Activated T-helper 1 cell treated with anti-CD3 and anti-CD28 coated beads, Interleukin-12 subunit alpha, Interleukin-12 subunit beta, Interleukin-2, Interleukin-4 antibody, amounts not matched to agents 30 ng/mL and 10 ng/mL and 1 ng/mL, durations not matched to agents 14 hours and 24 hours and 36 hours (primary cell): Measurements from ENCODE around the gene CD48. TPM values are rescaled to one million over a fixed set of nuclear protein-coding genes. Genes with fewer than 3 reads are reported as not detected.
A peak's percentile ranks its signal among the peaks of the same experiment; 100 is the strongest.
"Not testable (repeated sequence)": the region's sequence is repeated elsewhere in the genome, so short reads cannot be mapped to it uniquely, and the experiment has no call there.

Experiments used
- DNase-seq: peaks from one replicate; pipeline ENCODE4 v3.0.0; 2021; ENCODE audit warnings: low spot score
- H3K27ac Mint-ChIP-seq: one replicate; pipeline ENCODE4 v1.8.0; 2021; ENCODE audit warnings: mild to moderate bottlenecking, mixed read lengths
- H3K27me3 Mint-ChIP-seq: one replicate; pipeline ENCODE4 v1.8.0; 2022; ENCODE audit warnings: mild to moderate bottlenecking, moderate library complexity, mixed read lengths; ENCODE audit not compliant: insufficient read depth
- H3K36me3 Mint-ChIP-seq: one replicate; pipeline ENCODE4 v1.8.0; 2021; ENCODE audit warnings: low read depth, mixed read lengths
- H3K4me1 Mint-ChIP-seq: one replicate; pipeline ENCODE4 v1.8.0; 2021; ENCODE audit warnings: low read depth, mixed read lengths
- H3K4me3 Mint-ChIP-seq: one replicate; pipeline ENCODE4 v1.8.0; 2021; ENCODE audit warnings: mild to moderate bottlenecking, moderate library complexity, mixed read lengths
- H3K9me3 Mint-ChIP-seq: one replicate; pipeline ENCODE4 v1.8.0; 2021; ENCODE audit warnings: mixed read lengths
- intact Hi-C: fragments of 100-400 bp; cut with micrococcal nuclease; formaldehyde crosslinking; loops from one replicate; pipeline ENCODE4 v1.15.1; 2024
- total RNA-seq: library from RNA; stranded (reverse); gene quantifications from 2 replicates; pipeline ENCODE4 v1.2.3, GENCODE V29; 2022

Gene CD48
- total RNA-seq, 1 donor from 2014 or later: 219 TPM

DNA sequence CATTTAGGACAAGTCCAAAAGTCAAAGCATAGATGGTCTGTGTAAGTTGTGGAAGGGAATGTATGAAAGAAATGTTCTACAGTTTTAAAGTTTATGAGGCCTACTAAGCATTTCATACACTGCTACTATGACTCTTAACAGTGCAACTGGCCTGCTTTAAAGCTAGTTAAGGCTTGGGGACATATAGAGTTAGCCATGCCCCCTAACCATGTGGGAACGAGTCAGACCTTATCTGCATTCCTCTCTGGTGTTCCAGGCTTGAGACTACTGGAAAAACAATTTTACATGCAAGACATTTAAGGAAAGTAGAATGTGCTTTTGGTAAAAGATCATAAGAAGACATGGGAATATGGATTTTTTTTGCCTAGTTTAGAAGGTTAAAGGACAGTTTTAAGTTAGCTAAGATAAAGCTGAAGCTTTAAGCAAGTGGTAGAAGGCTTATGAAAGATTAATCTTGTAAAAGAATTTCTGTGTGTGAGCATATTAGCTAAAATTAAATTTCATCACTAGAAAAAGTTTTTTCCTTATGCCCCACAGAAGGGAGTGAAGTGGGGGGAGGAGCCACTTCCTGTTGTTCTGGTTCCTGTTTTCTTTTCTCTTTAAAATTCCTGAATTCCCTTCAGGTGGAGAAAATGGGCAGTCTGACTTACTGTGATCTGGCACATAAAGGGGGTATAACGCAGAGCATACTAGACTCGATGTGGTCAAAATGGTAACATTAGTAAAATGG, 8.9 kb upstream of the CD48 start:
- Mint-ChIP-seq H3K27ac (no peak overlapping the region), H3K4me3 (no peak overlapping the region), H3K9me3 (no peaks in the 10 kb centered on the region), H3K27me3 (no peaks in the 10 kb centered on the region), H3K4me1 (peaks cover 39% of the 10 kb centered on the region), H3K36me3 (no peaks in the 10 kb centered on the region)
- intact Hi-C loops: no loop called here
- no peak for DNase-seq

DNA sequence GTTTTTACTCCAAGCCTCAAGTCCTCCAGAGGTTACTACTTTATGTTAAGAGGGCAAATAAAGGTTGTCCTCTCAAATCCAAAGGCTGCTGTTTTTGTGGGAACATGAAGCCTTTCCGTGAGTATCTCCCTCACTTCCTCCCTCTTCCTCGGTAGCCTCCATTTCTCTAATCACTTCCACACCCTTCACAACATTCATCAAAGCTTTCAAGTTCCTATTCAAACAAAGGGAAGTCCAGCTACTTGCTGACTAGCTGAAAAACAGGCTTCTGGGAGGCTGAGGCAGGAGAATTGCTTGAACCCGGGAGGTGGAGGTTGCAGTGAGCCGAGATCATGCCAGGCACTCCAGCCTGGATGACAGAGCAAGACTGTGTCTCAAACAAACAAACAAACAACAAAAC, 6.6 kb upstream of the CD48 start:
- H3K27ac Mint-ChIP-seq: no peak overlapping the region
- no peak overlapping the region for H3K4me3 Mint-ChIP-seq
- no peaks in the 10 kb centered on the region for H3K9me3 Mint-ChIP-seq
- no peak for DNase-seq
- no peaks in the 10 kb centered on the region for H3K27me3 Mint-ChIP-seq
- H3K36me3 Mint-ChIP-seq: no peaks in the 10 kb centered on the region
- intact Hi-C loops: no loop called here
- H3K4me1 Mint-ChIP-seq: peaks cover 39% of the 10 kb centered on the region

DNA sequence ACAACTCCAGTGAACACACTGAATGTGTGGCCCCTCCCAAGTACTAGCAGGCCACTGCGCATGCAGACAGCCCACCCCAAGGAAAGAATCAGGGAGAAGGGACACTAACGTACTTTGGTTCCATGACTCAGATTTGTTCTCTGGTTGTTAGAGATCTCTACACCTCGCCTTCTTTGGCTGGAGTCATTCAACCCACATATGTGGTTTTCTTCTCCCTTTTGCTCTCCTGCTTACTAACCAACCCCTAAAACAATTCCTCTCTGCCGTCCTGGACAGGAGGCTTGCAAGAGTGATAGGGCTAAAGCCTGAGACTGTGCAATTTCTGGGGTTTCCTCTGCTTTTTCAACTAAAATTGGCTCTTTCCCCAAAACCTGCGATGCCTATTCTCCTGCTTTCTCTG, 5.7 kb upstream of the CD48 start:
- Mint-ChIP-seq H3K4me3 (no peak overlapping the region), H3K9me3 (no peaks in the 10 kb centered on the region), H3K4me1 (peaks cover 39% of the 10 kb centered on the region), H3K27ac (peak overlapping the region; percentile 38), H3K36me3 (no peaks in the 10 kb centered on the region), H3K27me3 (no peaks in the 10 kb centered on the region)
- intact Hi-C loops: no loop called here
- DNase-seq: no peak

DNA sequence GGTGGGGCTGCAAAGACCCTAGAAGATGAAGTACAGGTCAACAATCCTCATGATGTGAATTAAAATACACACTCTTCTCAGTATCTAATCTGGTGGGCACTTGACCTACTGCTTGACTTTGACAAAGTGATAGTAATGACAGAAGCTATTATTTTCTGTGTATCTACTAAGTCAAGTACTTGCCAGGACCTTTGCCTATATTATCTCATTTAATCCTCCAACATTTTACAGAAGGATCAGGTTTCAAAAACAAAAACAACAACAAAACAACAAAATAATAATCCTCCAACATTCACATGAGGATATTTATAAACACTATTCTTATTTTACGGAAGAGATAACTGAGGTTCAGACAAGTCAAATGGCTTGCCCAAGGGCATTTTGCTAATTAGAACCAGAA, 4.4 kb upstream of the CD48 start:
- peaks cover 45% of the 10 kb centered on the region for H3K4me1 Mint-ChIP-seq
- H3K4me3 Mint-ChIP-seq: no peak overlapping the region

DNA sequence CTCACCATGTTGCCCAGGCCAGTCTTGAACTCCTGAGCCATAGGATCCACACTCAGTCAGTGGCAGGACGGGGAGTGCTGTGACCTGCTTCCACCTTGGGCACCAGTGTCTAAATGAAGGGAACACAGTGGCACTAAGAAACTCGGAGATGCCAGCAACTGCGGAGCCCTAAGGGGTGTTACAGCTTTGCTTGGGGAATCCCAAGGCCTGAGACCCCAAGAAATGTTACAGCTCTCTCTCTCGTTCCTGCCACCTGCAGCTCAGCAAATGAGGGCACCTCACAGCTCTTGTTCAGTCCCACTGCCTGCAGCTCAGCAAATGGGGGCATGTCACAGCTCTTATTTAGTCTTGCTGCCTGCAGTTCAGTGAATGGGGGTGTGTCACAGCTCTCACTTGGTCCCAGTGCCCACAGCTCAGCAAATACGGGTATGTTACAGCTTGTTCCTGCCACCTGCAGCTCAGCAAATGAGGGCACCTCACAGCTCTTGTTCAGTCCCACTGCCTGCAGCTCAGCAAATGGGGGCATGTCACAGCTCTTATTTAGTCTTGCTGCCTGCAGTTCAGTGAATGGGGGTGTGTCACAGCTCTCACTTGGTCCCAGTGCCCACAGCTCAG, 2.5 kb upstream of the CD48 start:
- DNase-seq, H3K27me3 Mint-ChIP-seq, H3K27ac Mint-ChIP-seq, H3K36me3 Mint-ChIP-seq, intact Hi-C loops, H3K4me3 Mint-ChIP-seq, H3K9me3 Mint-ChIP-seq: not testable (repeated sequence)
- peaks cover 39% of the 10 kb centered on the region for H3K4me1 Mint-ChIP-seq

More for the DNA sequence above, 4.4 kb upstream of the CD48 start:
- no peak for DNase-seq
- intact Hi-C loops: no loop called here
- Mint-ChIP-seq H3K27ac (no peak overlapping the region), H3K9me3 (no peaks in the 10 kb centered on the region), H3K36me3 (peaks cover 2% of the 10 kb centered on the region), H3K27me3 (no peaks in the 10 kb centered on the region)

DNA sequence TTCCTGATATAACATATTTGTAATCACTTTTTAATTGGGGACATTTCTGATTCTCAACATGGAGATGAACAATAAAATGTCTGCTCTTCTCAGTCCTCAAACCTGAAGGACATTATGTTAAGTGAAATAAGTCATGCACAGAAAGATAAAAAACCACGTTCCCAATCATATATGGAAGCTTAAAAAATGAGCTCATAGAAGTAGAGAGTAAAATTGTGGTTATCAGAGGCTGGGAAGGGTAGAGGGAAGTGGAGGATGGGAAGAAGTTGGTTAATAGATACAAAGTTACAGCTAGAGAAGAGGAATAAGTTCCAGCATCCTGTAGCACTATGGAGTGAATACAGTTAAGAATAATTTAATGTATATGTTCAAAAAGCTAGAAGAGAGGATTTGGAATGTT, 1.5 kb upstream of the CD48 start:
- no peak for DNase-seq
- H3K27ac Mint-ChIP-seq: no peak overlapping the region
- no peak overlapping the region for H3K4me3 Mint-ChIP-seq
- intact Hi-C loops: no loop called here
- peaks cover 39% of the 10 kb centered on the region for H3K4me1 Mint-ChIP-seq
- peaks cover 2% of the 10 kb centered on the region for H3K36me3 Mint-ChIP-seq
- H3K9me3 Mint-ChIP-seq: no peaks in the 10 kb centered on the region
- H3K27me3 Mint-ChIP-seq: no peaks in the 10 kb centered on the region

DNA sequence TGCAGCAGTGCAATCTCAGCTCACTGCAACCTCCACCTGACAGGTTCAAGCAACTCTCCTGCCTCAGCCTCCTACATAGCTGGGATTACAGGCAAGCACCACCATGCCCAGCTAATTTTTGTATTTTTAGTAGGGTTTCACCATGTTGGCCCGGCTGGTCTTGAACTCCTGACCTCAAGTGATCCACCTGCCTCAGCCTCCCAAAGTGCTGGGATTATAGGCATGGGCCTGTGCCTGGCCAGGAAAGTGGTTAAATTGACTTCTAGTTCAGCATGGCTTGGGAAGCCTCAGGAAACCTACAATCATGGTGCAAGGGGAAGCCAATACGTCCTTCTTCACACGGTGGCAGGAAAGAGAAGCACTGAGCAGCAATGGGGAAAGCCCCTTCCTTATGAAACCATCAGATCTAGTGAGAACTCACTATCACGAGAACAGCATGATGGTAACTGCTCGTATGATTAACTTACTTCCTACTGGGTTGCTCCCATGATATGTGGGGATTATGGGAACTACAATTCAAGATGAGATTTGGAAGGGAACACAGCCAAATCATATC, 981 bp upstream of the CD48 start:
- not testable (repeated sequence) for H3K27me3 Mint-ChIP-seq, H3K4me3 Mint-ChIP-seq, H3K27ac Mint-ChIP-seq, H3K9me3 Mint-ChIP-seq, H3K36me3 Mint-ChIP-seq
- DNase-seq: peak; percentile 46
- peaks cover 34% of the 10 kb centered on the region for H3K4me1 Mint-ChIP-seq
- intact Hi-C loops: loop anchor here (1.0 kb wide), 2 partner anchors 31 to 56 kb away; no protein-coding TSS in a partner anchor

DNA sequence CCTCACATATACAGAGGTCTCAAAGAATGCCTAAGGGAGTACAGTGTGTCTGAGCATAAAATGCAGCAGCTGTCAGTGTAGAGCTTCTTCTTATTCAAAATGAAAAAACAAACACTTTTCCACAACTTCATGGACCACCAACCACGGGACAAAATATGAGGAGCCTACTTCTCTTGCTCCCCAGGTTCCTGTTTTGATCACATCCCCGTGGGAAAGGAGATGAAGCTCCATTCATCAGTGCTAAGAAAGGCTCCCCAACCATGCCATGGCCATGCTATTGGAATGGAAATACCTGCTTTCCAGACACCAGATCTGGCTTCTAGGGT, 383 bp downstream of the CD48 start:
- no peak overlapping the region for H3K4me3 Mint-ChIP-seq
- DNase-seq: no peak
- H3K27me3 Mint-ChIP-seq: no peaks in the 10 kb centered on the region
- no peak overlapping the region for H3K27ac Mint-ChIP-seq
- intact Hi-C loops: loop anchor here (1.0 kb wide), 3 partner anchors 8 to 70 kb away; no protein-coding TSS in a partner anchor
- H3K36me3 Mint-ChIP-seq: peaks cover 7% of the 10 kb centered on the region
- peaks cover 21% of the 10 kb centered on the region for H3K4me1 Mint-ChIP-seq
- H3K9me3 Mint-ChIP-seq: no peaks in the 10 kb centered on the region

DNA sequence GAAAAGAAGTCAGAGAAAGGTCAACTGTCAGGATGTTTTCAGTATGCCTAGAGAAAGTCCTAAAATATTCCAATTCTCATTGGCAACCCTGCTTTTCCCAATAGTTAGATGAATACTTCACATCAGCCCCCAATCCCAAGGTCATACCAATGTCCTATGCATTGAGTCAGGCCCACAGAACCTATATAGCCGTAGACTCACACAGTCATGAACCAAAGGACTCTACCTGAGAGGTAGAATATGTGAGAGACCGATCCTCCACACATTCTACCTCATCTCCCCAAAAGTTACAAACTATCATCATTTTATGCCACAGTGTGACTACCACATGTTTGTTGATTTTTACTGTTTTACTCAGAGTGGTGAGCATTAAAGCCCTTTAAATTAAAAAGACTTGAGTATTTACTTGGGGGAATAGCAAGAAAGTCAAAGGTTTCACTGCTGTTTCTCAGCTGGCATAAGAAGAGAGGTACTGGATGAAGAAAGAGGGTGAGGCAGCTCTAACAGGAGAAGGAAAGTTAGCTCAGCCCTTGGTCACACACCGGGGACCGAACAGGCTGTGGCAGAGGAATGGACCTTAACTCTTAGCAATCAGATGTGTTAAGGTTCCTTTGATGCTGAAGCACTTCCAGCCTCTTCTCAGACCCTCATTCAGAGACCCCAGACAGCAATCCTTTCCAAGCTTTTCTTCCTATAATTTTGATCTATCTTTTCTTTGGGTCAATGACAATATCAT, 937 bp downstream of the CD48 start:
- peaks cover 11% of the 10 kb centered on the region for H3K36me3 Mint-ChIP-seq
- H3K9me3 Mint-ChIP-seq: no peaks in the 10 kb centered on the region
- H3K27ac Mint-ChIP-seq: no peak overlapping the region
- DNase-seq: no peak
- no peak overlapping the region for H3K4me3 Mint-ChIP-seq
- peaks cover 21% of the 10 kb centered on the region for H3K4me1 Mint-ChIP-seq
- intact Hi-C loops: loop anchor here (1.0 kb wide), 3 partner anchors 7 to 69 kb away; no protein-coding TSS in a partner anchor
- no peaks in the 10 kb centered on the region for H3K27me3 Mint-ChIP-seq

DNA sequence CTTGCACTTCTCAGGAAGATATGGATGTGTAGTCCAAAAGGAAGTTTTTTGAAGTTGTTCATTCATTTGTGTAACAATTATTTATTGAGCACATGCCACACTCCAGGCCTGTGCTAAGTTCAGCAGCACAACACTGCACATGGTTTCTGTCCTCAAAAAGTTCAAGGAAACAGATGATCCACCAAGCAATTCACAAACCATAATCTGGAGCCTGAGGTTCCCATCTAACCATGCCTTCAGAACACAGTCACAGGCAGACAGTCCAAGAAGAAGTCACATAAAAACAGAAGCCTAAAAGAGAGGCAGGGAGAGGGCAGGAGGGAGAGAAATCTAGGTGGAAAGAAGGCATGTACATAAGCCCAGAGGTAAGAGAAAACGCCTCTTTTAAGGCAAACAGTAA, 1.9 kb downstream of the CD48 start:
- Mint-ChIP-seq H3K27me3 (no peaks in the 10 kb centered on the region), H3K9me3 (no peaks in the 10 kb centered on the region), H3K27ac (no peak overlapping the region), H3K4me1 (peaks cover 21% of the 10 kb centered on the region), H3K4me3 (no peak overlapping the region), H3K36me3 (peaks cover 21% of the 10 kb centered on the region)
- intact Hi-C loops: loop anchor here (2.0 kb wide), 1 partner anchor 31 kb away; no protein-coding TSS in a partner anchor
- no peak for DNase-seq

DNA sequence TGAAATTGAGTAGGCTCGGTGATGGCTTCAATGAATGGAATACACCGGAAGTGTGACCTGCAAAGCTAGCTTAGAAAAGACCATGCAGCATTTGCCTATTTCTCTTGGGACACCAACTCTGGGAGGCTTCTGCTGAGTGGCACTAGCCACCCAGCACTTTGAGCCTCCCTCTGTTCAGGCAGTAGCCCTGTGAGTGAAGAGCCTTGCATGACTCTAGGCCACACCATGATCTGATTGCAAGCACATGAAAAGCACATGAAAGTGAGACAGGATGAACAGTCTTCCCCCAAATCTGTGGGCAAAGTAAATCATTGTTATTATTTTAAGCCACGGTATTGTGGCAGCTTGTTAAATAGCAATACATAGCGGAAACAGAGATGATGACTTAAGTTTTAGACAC, 2.8 kb downstream of the CD48 start:
- DNase-seq: no peak
- intact Hi-C loops: loop anchor here (2.0 kb wide), 1 partner anchor 32 kb away; no protein-coding TSS in a partner anchor
- Mint-ChIP-seq H3K9me3 (no peaks in the 10 kb centered on the region), H3K4me1 (peaks cover 21% of the 10 kb centered on the region), H3K36me3 (peaks cover 28% of the 10 kb centered on the region), H3K27me3 (no peaks in the 10 kb centered on the region), H3K4me3 (no peak overlapping the region), H3K27ac (no peak overlapping the region)

DNA sequence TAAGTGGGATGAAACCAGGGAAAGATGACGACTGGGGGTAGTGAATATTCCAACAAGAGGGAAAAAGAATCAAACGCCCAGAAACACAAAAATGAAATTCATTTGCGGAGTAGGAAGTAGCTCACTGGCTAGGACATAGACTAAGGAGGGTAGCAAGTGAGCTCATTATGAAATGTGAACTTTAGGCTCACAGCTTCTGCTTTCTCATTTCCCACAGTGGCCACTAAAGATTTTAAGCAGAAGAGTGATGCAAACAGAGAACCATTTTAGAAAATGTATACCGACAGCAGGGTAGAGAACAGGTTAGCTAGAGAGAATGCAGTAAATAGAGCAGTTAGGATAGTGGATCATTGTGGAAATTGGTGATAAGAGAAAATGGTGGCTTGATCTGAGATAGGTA, 3.5 kb downstream of the CD48 start:
- H3K27me3 Mint-ChIP-seq: no peaks in the 10 kb centered on the region
- no peak overlapping the region for H3K27ac Mint-ChIP-seq
- peaks cover 35% of the 10 kb centered on the region for H3K36me3 Mint-ChIP-seq
- intact Hi-C loops: loop anchor here (2.0 kb wide), 1 partner anchor 33 kb away; no protein-coding TSS in a partner anchor
- H3K4me3 Mint-ChIP-seq: no peak overlapping the region
- peaks cover 17% of the 10 kb centered on the region for H3K4me1 Mint-ChIP-seq
- no peak for DNase-seq
- H3K9me3 Mint-ChIP-seq: no peaks in the 10 kb centered on the region
